HG03457 (cell line): ENCODE data around the gene GATD1.

Source experiments
- ATAC-seq: cut with Tn5 transposase; IDR thresholded peaks from one replicate; pipeline ENCODE4 v1.9.1; 2021; ENCODE audit warnings: moderate number of reproducible peaks; ENCODE audit not compliant: unreplicated experiment

GATD1 gene

DNA sequence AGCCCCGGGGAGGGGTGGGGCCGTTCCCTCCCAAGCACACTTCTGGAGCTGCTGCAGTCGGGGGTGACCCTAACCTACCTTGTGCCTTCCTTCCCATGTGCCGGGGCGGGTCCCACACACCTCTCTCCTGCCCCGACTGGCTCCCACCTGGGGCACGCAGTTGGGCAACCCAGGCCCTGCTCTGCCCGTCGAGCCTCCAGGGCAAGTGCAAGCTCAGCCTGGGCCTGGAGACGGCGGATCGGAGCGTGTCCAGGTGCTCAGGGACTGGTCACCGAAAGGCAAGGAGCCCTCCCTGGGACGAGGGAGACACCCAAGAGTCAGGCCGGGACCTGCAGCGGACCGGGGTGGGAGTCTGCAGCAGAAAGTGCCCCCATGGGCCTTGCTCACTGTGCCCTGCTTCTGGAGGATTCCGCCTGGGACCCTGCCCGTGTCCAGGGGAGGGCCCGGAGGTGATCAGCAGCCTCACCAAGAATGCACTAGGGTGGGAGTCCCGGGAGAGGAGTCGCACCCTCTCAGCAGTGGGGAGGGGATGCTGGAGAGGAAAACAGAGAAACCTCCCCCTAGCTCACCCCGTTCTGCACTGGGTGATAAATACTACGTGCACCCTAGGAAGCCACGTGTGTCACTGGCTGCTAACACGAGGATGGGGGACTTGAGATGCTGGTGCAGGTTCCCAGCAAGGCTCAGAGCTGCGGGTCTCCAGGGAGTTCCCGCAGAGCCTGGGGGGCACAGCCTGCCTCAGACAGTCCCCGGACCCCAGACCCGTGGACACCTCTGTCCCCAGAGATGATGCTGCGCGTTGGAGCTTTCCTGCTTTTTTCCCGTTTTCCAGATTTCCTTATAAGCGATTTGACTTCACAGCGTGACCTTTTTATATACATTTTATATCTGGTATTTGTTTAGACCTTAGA, 5.2 kb upstream of the GATD1 start:
- ATAC-seq, result no peak

DNA sequence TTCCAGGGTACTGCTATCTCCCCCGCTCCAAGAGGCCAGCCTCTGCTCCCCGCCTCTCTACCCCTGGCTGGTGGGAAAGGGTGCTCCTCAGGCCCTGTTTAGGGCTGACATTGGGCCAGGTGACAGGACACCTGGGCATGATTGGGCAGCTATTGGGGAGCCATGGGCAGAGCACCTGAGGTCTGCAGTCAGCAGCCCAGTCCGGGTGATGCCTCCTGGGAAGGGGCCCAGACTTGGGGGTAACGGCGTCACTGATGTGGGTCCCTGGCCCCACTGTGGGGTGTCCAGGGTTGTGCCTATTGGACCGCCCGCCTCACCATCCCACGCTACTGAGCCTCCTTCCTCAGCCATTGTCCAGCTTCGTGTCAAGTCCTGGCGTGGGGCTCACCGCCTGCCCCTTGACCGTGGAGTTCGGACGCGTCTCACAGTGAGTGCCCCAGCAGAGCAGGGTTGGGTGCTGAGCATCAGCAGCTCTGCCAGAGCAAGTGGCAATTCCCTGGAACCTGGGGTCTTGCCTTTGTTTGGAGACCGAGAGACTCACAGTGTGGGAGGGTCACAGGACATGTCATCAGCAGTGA, 2.8 kb upstream of the GATD1 start:
- no peak for ATAC-seq

DNA sequence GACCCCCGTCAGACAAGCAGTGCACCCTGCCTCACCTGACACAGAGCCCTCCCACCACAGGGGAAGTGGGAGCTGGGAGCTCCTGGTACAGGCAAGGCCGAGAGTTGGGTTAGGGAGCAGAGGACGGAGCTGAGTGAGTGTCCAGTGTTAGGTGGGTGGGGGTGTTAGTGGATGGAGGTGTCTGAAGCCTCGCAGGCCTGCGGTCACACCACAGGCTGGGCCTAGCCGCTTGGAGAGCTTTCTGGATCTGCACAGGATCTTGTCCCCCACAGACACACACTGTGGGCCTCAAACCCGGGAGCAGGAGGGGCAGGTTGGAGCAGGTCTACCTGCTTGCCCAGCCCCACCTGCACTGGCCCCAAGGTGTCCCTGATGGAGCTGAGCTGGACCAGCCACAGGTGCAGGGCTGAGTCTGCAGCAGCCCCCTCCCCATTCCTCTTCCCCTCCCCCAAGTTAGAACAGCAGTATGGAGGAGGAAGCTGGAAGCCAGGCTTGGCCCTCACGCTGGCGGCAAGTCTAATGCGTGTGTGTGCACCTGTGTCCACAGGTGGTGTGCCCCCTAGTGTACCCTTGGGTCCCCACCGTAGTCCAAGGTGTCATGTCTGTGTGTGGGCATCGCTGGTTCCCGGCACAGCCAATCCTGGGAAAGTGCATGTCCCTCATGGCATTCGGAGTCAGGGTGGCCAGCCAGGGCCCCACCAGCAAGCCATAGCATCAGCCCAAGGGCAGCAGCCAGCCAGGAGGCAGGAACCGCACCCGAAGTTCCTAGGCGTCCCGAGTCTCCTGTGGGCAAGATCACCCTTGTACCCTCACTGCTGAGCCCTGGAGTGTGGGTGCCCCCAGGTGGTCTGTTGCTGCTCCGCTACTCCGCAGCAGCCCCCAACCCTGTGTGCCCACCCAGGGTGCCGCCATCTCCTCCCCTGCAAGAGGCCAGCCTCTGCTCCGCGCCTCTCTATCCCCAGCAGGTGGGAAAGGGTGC, 2.0 kb upstream of the GATD1 start:
- no peak for ATAC-seq

DNA sequence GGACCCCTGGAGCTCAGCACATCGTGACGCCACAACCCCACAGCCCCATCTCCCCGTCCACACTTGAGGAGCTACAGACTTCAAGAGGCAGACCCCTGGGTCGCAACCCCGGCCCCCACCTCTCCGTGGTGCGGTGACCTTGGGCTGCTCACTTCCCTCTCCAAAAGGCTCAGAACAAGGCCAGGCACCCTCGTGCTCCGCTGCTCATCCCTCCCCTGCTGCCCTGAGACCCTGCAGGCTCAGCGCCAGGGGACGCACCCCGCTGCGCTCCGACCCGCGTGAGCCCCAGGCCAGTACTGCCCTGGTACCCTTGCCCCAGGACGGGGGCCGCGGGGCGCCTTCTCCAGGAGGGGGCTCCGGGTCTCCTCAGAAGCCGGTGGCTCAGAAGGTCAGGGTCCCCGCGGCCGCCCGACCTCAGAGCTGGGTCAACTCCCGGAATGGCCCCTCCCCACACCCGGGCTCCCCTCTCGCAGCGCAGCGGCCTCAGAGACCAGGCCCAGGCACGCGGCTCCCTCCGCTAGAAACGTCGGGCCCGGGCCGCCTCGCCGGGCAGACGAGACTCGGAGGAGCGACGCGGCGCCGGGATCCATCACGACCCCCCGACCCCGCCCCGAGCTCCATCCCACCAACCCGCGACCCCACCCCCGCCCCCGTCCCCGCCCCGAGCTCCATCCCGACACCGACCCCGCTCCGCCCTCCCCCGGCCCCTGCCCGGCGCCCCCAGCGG, 563 bp downstream of the GATD1 start:
- peak; percentile 15 for ATAC-seq

DNA sequence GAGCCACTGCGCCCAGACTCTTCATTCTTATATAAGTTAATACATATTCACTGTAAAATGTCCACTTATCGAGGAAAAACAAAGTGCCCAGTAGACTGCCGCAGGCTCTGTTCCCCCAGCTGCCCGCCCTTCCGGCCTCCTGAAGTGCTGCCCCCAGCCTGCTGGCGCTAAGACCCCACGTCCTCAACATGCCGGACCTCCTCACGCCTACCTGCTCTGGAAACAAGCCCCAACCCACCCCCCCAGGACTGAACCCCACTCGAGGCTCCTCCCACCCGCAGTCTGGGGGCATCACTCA, 1.1 kb downstream of the GATD1 start:
- no peak for ATAC-seq

DNA sequence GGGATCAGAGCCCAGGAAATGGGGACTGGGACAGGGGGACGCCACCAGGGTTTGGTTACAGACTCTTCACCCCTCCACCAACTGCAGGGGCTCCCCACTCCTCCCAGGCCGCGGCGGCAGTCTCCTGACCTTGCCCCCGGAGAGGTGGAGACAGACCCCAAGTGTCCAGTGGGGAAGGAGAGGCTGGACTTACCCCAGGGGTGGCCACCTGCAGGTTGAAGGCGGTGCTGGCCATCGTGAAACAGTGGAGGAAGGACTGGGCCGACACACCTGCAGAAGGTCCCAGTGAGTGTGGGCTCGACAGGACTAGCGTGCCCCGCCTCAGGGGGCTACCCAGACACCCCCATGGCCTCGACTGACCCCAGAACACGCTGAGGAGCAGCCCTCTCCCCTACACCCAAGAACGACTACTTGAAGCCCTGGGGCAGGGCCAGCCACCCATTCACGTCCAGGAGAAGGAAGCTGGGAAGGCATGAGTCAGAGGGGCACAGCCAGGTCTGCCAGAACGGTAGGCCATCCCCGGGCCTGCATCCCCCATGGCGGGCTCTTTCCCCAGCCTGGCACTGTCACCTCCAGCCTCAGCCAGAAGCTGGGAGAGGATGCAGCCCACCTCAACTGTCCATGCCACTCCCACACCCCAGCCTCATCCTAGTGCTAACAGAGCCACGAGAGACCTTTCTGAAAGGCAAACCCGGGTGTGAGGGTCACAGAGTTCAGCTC, 2.3 kb downstream of the GATD1 start:
- ATAC-seq, result no peak

DNA sequence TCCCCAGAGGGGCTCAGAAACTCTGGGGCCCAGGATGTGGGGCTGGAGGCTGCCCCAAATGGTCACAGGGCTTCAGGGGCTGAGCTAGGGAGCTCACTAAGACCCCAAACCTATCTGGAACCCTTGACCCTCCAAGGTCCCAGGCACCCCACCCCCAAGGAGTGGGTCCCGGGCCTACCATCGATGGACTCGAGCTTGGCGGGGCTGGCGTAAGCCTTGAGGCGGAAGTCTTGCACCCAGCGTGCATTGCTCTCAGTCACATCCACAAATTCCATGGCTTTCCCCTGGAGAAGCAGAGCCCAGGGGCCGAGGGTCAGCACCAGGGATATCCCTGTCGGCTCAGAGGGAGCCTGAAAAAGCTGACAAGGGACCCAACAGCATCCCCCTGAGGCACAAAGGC, 3.5 kb downstream of the GATD1 start:
- no peak for ATAC-seq

DNA sequence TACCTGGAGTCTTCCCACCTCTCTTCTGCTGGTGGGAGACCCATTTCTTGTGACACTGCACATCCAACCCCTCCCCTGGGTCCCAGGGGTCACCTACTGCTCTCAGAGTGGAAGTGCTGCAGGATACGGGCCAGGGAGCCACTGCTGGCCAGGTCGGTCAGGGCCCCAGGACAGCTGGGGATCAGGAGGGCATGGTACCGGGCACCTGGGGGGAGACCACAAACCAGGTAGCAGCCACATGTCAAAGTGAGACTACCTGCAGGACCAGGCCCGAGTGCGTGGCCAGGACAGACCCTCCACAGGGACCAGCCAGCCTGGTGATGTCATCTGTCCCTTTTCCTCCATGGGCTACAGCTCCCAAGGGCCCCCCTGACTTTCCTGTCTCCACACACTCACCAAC, 3.9 kb downstream of the GATD1 start:
- no peak for ATAC-seq

DNA sequence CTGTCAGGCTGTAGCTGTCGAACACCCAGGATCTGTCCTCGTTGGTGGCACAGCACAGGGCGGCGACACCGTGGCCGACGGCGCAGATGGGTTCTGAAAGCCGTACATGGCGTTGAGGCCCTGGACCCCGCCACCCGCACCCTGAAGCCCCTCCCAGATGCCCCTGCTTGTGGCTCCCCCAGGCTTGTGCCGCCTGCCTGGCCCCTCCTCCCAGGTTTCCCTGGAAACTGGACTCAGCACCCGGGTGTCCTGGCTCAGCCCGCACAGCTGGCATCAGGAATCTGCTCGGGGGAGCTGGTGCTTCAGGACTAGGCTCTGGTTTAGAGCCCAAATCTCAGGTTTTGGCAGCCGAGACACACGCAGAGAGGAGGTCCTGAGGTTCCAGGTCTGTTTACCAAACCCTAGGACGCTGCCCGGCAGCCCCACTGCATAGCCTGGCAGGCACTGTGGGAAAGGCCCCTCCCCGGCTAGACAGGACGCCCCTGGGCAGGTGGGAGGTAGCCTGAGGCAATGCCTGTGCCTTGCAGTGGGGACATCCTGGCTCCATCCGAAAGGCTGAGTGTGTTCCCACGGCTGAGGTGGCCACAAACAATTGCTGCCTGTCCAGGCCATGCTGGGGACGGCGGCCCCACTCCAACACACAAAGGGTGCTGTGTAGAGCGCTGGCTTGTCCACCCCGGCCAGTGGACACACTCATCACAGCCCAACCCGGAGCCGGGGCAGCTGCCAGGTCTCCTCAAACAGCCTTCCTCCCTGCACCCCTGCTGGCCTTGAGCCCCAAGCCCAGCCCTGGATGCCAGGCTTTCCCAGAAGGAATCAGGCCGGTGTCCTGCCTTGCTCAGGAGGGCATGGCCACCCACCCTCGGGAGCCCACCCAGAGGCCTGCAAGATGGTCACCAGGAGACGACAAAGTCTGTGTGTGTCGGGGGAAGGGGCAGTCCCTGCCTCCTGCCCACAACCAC, 4.6 kb downstream of the GATD1 start:
- no peak for ATAC-seq

DNA sequence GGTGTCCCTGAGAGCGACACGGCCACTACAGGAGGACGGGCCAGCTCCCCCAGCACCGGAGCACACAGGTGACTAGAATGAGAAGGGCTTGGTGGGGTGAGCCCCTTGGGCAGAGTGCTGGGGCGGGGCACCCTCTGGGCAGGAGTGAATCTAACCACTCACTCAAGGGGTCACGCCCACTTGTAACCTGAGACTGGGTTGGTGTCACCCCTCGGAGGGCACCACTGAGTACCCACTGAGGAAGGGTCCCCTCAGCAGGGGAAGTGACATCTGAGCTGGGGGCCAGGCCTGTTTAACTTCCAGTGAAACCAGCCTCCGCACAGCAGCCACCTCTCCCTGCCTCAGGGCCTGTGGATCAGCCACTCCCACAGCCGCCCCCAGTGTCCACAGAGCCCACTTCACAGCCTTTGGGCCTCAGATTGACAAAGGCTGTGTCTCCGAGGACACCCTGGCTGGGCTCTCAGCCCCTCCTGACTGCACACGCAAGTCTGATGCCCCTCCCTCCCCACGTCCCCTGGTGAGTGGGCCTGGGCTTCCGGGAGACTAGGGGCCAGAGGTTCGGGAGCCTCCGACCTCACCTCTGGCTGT, 5.6 kb downstream of the GATD1 start:
- ATAC-seq, result no peak

DNA sequence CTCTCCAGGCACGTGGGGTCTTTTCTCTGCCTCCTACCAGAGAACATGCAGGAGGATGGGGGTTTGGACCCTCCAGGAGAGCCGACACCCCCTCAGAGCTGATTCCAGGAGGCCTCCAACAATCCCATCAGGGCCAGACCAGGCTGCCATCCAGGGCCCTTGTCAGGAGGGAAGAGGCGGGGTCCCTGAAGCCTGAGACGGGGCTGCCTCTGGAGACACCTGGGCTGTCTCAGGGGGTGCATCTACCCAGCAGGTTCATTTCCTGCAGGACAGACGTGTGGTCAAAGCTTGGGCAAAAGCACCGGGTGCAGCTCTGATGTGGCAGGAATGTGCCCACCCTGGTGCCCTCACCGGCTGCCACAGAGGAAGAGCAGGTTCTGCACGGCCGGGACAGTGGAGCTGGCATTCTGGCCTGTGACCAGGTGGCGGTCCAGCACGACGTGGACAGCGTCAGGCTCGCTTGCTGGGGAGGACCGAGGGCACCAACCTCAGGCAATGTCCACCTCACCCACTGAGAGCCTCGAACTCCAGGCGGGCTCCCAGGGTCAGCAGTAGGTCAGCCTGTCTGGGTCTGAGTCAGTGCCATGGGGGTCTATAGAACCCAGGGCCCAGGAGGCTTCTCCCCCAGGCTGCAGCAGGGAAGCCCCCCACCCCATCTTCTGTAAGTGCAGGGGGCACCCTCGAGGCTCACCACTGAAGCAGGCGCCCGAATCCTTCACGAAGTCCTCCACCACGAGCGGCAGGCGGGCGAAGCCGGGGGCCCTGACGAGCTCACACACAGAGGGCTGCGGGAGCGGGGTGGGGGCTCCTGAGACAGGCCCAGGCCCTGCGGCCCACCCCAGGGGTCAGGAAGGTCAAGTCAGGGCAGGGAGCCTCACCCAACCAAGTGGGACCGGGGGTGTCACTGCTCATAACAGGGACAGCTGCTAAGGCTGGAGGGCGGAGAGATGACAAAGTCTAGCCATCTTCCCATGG, 6.4 kb downstream of the GATD1 start:
- ATAC-seq, result no peak

DNA sequence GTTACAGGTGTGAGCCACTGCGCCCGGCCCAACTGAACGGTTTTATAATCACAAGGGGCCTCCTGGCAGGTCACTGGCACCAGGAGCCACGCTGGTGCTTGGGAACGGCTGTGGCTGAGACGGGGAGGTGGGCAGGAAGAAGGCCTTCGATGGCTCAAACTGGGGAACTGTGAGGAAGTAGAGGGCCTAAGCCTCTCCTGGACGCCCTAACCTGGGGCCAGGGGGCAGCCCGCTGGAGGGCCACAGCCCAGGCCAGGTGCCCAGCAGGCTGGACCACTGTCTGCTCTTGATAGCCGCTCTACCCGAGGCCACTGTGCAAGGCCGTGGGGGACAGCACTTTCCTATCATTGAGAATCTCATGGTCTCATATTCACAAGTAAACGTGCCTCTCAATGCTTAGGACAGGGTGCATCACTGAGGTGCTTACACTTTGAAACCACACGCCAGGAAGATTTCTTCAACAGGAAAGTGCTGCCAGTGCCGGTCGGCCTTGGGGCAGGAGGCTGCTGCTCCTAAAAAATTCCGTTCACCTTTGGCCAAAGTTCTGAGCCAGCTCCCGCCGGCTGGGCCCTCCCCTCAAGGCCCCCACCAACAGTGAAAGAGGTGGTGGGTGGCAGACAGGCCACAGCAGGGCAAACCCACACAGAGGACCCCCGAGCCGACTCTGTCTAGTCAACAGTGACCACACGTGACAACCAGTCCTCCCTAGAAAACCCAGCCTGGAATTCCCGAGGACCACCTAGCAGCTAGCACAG, 7.2 kb downstream of the GATD1 start:
- ATAC-seq, result no peak

DNA sequence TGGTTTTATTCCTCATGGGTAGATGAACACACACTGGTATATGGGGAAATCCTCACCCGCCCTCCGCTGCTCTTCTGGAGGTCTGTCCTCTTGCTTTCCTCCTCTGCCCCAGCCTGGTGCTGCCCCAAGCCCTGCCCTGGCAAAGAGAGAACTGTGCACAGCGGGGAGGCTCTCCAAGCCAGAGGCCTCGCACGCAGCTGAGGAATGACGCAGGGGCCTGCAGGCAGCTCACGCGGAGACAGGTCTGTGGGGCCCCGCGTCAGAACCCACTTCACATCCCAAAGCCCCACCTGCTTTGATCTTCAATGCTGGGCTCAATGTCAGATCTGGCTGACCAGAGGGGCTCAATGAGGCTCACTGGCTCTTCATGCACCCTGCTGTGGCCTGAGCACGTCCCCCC, 10.0 kb downstream of the GATD1 start:
- ATAC-seq, result no peak

DNA sequence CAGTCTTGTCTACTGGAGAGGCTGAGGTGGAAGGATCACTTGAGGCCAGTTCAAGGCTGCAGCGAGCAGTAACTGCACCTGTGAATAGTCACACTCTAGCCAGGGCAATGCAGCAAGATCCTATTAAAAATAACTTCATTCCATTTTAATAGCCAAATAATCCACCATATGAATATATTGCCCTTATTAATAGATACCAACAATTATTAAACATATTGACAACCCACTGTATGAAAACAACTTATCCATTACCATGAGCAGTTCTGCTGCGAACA, 10.4 kb downstream of the GATD1 start:
- ATAC-seq, result no peak

DNA sequence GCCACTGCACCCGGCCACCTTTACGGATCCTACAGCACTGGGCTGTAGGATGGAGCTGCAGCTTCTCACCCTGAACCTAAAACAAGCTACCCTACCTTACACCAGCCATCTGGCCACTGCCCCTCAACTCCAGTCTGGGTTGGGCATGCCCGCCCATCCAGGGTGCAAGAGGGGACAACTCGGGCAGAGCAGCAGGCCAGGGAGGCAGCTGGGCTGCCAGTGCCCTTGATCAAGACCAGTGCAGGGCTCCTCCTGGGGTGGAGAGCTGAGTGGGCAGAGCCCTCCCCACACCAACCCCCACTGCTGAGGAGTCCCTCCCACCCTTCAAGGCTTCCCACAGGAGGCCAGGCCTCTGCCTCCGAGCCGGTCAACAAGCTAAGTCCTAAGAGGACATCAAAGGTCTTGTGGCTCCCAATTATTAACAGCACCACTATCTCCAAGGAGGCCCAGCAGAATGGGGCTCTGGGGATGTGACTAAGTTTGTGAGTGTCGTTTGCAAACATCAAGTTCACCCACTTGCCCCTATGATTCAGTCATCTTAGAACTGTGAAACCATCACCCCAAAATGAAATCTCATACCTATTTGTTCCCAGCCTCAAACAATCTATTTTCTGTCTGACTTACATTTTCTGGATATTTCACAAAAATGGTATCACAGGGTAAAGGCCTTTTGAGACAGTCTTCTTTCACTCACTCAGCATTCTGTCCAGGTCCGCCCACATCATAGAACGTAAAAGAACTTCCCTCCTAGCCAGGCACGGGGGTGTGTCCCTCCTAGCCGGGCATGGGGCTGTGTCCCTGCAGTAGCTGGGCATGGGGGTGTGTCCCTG, 11.0 kb downstream of the GATD1 start:
- no peak for ATAC-seq

DNA sequence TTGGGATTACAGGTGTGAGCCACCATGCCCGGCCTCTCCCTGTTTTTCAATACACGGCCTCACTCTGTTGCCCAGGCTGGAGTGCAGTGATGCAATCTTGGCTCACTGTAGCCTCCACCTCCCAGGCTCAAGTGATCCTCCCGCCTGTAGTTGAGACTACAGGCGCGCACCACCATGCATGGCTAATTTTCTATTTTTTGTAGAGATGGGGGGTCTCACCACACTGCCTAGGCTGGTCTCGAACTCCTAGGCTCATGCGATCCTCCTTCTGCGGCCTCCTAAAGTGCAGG, 11.5 kb downstream of the GATD1 start:
- ATAC-seq, result no peak
